Peyer's patch (tissue), 4 donors: ENCODE results near the gene MRPL58.

Experiments
- POLR2A ChIP-seq, 2 donors: fragments of 450-650 bp; IDR thresholded peaks; one replicate each; pipeline ENCODE4 v1.5.1; 2017; ENCODE audit warnings: antibody characterized with exemption in 2 of 2, mild to moderate bottlenecking in 2 of 2, moderate library complexity in 2 of 2
- TF ChIP-seq, protein P1 (sequence below), 6 experiments: fragments of 450-650 bp in 4 of 6; fragments of 200-600 bp in 2 of 6; sonication (generic) in 1 of 6; IDR thresholded peaks; one replicate each; pipeline ENCODE4 v1.5.1; 2017 to 2019; ENCODE audit warnings: antibody characterized with exemption in 6 of 6, mild to moderate bottlenecking in 3 of 6, moderate library complexity in 1 of 6

DNA sequence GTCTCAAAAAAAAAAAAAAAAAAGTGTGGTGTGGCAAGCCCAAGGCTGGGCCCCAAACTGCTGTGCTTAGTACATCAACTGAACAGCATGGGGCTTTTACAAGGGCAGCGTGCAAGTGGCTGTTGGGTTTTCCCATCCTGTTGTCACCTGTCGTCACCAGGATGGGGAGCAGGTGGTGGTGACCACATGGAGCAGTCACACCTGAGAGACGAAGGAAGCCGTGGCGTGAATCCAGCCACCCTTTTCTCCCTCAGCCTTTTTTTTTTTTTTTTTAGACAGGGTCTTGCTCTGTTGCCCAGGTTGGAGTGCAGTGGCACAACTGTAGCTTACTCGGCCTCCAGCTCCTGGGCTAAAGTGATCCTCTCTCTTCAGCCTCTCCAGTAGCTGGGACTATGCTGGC, 4.1 kb upstream of the MRPL58 start:
- TF ChIP-seq, protein P1, sequence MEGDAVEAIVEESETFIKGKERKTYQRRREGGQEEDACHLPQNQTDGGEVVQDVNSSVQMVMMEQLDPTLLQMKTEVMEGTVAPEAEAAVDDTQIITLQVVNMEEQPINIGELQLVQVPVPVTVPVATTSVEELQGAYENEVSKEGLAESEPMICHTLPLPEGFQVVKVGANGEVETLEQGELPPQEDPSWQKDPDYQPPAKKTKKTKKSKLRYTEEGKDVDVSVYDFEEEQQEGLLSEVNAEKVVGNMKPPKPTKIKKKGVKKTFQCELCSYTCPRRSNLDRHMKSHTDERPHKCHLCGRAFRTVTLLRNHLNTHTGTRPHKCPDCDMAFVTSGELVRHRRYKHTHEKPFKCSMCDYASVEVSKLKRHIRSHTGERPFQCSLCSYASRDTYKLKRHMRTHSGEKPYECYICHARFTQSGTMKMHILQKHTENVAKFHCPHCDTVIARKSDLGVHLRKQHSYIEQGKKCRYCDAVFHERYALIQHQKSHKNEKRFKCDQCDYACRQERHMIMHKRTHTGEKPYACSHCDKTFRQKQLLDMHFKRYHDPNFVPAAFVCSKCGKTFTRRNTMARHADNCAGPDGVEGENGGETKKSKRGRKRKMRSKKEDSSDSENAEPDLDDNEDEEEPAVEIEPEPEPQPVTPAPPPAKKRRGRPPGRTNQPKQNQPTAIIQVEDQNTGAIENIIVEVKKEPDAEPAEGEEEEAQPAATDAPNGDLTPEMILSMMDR (IDR thresholded peaks at IDR 0.05): no peak
- TF ChIP-seq POLR2A (IDR thresholded peaks at IDR 0.05): no peak
